Gastrocnemius medialis (tissue), 4 donors: ENCODE data around the gene FAM234A.

Experiments used
- POLR2A ChIP-seq, 2 donors: fragments of 450-650 bp; IDR thresholded peaks; one replicate each; pipeline ENCODE4 v1.6.1; 2017; ENCODE audit warnings: antibody characterized with exemption in 2 of 2, mild to moderate bottlenecking in 2 of 2, moderate library complexity in 2 of 2
- TF ChIP-seq, protein P1 (sequence below), 5 experiments: fragments of 450-650 bp in 3 of 5; fragments of 200-600 bp in 2 of 5; sonication (generic) in 2 of 5; IDR thresholded peaks in 4 of 5; conservative IDR thresholded peaks in 1 of 5; 1 replicate in 4 of 5; 2 replicates in 1 of 5; pipeline ENCODE4 v1.5.1; 2016 to 2019; ENCODE audit warnings: antibody characterized with exemption in 5 of 5, mild to moderate bottlenecking in 3 of 5, moderate library complexity in 3 of 5

GRCh38 chr16:260326-260725, 25.7 kb downstream of the FAM234A start:
- no peak for TF ChIP-seq POLR2A (IDR thresholded peaks at IDR 0.05)
- TF ChIP-seq, protein P1, sequence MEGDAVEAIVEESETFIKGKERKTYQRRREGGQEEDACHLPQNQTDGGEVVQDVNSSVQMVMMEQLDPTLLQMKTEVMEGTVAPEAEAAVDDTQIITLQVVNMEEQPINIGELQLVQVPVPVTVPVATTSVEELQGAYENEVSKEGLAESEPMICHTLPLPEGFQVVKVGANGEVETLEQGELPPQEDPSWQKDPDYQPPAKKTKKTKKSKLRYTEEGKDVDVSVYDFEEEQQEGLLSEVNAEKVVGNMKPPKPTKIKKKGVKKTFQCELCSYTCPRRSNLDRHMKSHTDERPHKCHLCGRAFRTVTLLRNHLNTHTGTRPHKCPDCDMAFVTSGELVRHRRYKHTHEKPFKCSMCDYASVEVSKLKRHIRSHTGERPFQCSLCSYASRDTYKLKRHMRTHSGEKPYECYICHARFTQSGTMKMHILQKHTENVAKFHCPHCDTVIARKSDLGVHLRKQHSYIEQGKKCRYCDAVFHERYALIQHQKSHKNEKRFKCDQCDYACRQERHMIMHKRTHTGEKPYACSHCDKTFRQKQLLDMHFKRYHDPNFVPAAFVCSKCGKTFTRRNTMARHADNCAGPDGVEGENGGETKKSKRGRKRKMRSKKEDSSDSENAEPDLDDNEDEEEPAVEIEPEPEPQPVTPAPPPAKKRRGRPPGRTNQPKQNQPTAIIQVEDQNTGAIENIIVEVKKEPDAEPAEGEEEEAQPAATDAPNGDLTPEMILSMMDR (IDR thresholded peaks at IDR 0.05 in 4 of 5, conservative IDR thresholded peaks at IDR 0.05 in 1 of 5) = no peak
